HepG2 (cell line): Measurements from ENCODE around the gene USP14. TPM values are rescaled to one million over a fixed set of nuclear protein-coding genes. Genes with fewer than 3 reads are reported as not detected.

Experiments used
- CHD4 ChIP-seq: fragments of 200-600 bp; sonication (generic); IDR thresholded peaks from 2 replicates; pipeline ENCODE4 v1.7.0; 2017; ENCODE audit warnings: mild to moderate bottlenecking, low read length, borderline replicate concordance
- HCFC1 ChIP-seq: fragments of 150-350 bp; IDR thresholded peaks from 2 replicates; pipeline ENCODE4 v1.6.1; 2014; ENCODE audit warnings: low read depth, low read length
- HINFP ChIP-seq: sonication (generic); formaldehyde crosslinking; IDR thresholded peaks from 2 replicates; pipeline ENCODE4 v1.4.0; 2020; ENCODE audit warnings: low read depth, mild to moderate bottlenecking, missing genetic modification reagents
- HMGA1 ChIP-seq: sonication (generic); formaldehyde crosslinking; conservative IDR thresholded peaks from 2 replicates; pipeline ENCODE4 v1.4.0; 2020; ENCODE audit warnings: missing genetic modification reagents
- HNRNPH1 ChIP-seq: fragments of 200-400 bp; formaldehyde crosslinking; optimal IDR thresholded peaks from 2 replicates; pipeline ENCODE3; 2017; ENCODE audit warnings: mild to moderate bottlenecking, low read depth, low read length
- KLF11 ChIP-seq: IDR thresholded peaks from 2 replicates; pipeline ENCODE4 v1.6.1; 2016; ENCODE audit warnings: missing compliant biosample characterization
- MYC ChIP-seq: sonication (generic); formaldehyde crosslinking; IDR thresholded peaks from 2 replicates; pipeline ENCODE4 v1.9.0; 2021; ENCODE audit warnings: missing genetic modification reagents, borderline replicate concordance
- PAX8 ChIP-seq: sonication (generic); formaldehyde crosslinking; IDR thresholded peaks from 2 replicates; pipeline ENCODE4 v1.8.0; 2022; ENCODE audit warnings: mild to moderate bottlenecking, missing genetic modification reagents, borderline replicate concordance
- RBFOX2 ChIP-seq: fragments of 200-400 bp; formaldehyde crosslinking; IDR thresholded peaks from 2 replicates; pipeline ENCODE4 v1.6.1; 2017; ENCODE audit warnings: low read depth, mild to moderate bottlenecking, low read length
- SOX5 ChIP-seq: IDR thresholded peaks from 2 replicates; pipeline ENCODE4 v1.6.1; 2016; ENCODE audit warnings: borderline replicate concordance
- TCF7L2 ChIP-seq: IDR thresholded peaks from 2 replicates; pipeline ENCODE4 v1.6.1; 2011; ENCODE audit warnings: mild to moderate bottlenecking, low read depth, low read length, moderate library complexity
- TEF ChIP-seq: sonication (generic); formaldehyde crosslinking; IDR thresholded peaks from 2 replicates; pipeline ENCODE4 v1.5.0; 2020; ENCODE audit warnings: missing genetic modification reagents
- TOE1 ChIP-seq: sonication (generic); formaldehyde crosslinking; IDR thresholded peaks from 2 replicates; pipeline ENCODE4 v1.4.0; 2020; ENCODE audit warnings: mild to moderate bottlenecking, missing genetic modification reagents
- TSC22D2 ChIP-seq: sonication (generic); formaldehyde crosslinking; IDR thresholded peaks from 2 replicates; pipeline ENCODE4 v1.5.1; 2020; ENCODE audit warnings: missing genetic modification reagents, mild to moderate bottlenecking, borderline replicate concordance
- ZFP82 ChIP-seq: sonication (generic); formaldehyde crosslinking; IDR thresholded peaks from 2 replicates; pipeline ENCODE4 v1.5.1; 2020; ENCODE audit warnings: mild to moderate bottlenecking, missing genetic modification reagents, borderline replicate concordance
- ZKSCAN5 ChIP-seq: sonication (generic); formaldehyde crosslinking; IDR thresholded peaks from 2 replicates; pipeline ENCODE4 v1.5.1; 2020; ENCODE audit warnings: mild to moderate bottlenecking, missing genetic modification reagents
- ZNF235 ChIP-seq: sonication (generic); formaldehyde crosslinking; IDR thresholded peaks from 2 replicates; pipeline ENCODE4 v1.8.1; 2023; ENCODE audit warnings: mild to moderate bottlenecking, missing genetic modification reagents, borderline replicate concordance
- ZNF33A ChIP-seq: sonication (generic); formaldehyde crosslinking; IDR thresholded peaks from 2 replicates; pipeline ENCODE4 v1.5.1; 2020; ENCODE audit warnings: missing genetic modification reagents, mild to moderate bottlenecking, moderate library complexity, borderline replicate concordance
- ZNF562 ChIP-seq: sonication (generic); formaldehyde crosslinking; IDR thresholded peaks from 2 replicates; pipeline ENCODE4 v1.8.0; 2022; ENCODE audit warnings: missing genetic modification reagents, borderline replicate concordance
- ZNF598 ChIP-seq: sonication (generic); formaldehyde crosslinking; IDR thresholded peaks from 2 replicates; pipeline ENCODE4 v1.5.1; 2020; ENCODE audit warnings: mild to moderate bottlenecking, missing genetic modification reagents, borderline replicate concordance
- ZNF766 ChIP-seq: sonication (generic); formaldehyde crosslinking; IDR thresholded peaks from 2 replicates; pipeline ENCODE4 v1.5.0; 2020; ENCODE audit warnings: missing genetic modification reagents, borderline replicate concordance
- ZNF768 ChIP-seq: sonication (generic); formaldehyde crosslinking; IDR thresholded peaks from 2 replicates; pipeline ENCODE4 v1.4.0; 2020; ENCODE audit warnings: missing genetic modification reagents
- polyA plus RNA-seq, 8 experiments: library from polyadenylated mRNA; depleted of rRNA in 3 of 8; stranded (reverse) in 7 of 8; unstranded in 1 of 8; fragments of >200 nt; fragmentation: Illumina TruSeq in 4 of 8; extraction: Trizol in 4 of 8; gene quantifications; 2 replicates each; pipeline versions ENCODE4 v1.2.1 to v1.2.3, GENCODE V29; 2011 to 2016; ENCODE audit warnings: low read depth in 4 of 8, missing spikeins in 1 of 8, mixed read lengths in 1 of 8; ENCODE audit not compliant: insufficient read depth in 1 of 8
- total RNA-seq, 5 experiments: library from RNA; depleted of rRNA; stranded (reverse); fragments of >200 nt; fragmentation: Illumina TruSeq; extraction: Trizol; gene quantifications; 2 replicates each; pipeline ENCODE4 v1.2.3, GENCODE V29; 2016; ENCODE audit warnings: low read depth in 1 of 5
- TF ChIP-seq, protein P1 (sequence below): sonication (generic); formaldehyde crosslinking; IDR thresholded peaks from 2 replicates; pipeline ENCODE4 v1.8.1; 2023; ENCODE audit warnings: mild to moderate bottlenecking, missing genetic modification reagents, borderline replicate concordance
- TF ChIP-seq, protein P2 (sequence below): sonication (generic); formaldehyde crosslinking; IDR thresholded peaks from 2 replicates; pipeline ENCODE4 v1.5.1; 2020; ENCODE audit warnings: missing genetic modification reagents, mild to moderate bottlenecking, borderline replicate concordance
- TF ChIP-seq, protein P3 (sequence below): sonication (generic); formaldehyde crosslinking; IDR thresholded peaks from 2 replicates; pipeline ENCODE4 v1.8.1; 2023; ENCODE audit warnings: mild to moderate bottlenecking, moderate library complexity, missing genetic modification reagents

USP14 gene
- total and polyA plus RNA-seq, 2 of the 13 experiments (the other 11 are each of a cell fraction or from before 2014, with no cell fraction given), result 14.7 to 16.6 TPM

GRCh38 chr18:111306-112014 is 46.9 kb upstream of the USP14 start (continued):
- TF ChIP-seq, protein P1, sequence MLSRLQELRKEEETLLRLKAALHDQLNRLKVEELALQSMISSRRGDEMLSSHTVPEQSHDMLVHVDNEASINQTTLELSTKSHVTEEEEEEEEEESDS (CRISPR knock-in tag), result no peak
- TF ChIP-seq HCFC1 (no peak), TOE1 (no peak; the same call in 1 of the 2 replicates), KLF11 (CRISPR knock-in tag) (peak; percentile 79; the same call in 1 of the 2 replicates), ZNF235 (0 out of 2 replicates have a peak, but pooled peaks have one; percentile 58), HNRNPH1 (no peak), MYC (CRISPR knock-in tag) (peak; percentile 46; the same call in 1 of the 2 replicates), ZNF768 (peak; percentile 66; the same call in 1 of the 2 replicates), TEF (peak; percentile 43; the same call in 1 of the 2 replicates), PAX8 (CRISPR knock-in tag) (no peak), ZNF598 (CRISPR knock-in tag) (no peak), RBFOX2 (peak; percentile 47; the same call in 1 of the 2 replicates), TSC22D2 (peak; percentile 58; the same call in 1 of the 2 replicates), HMGA1 (no peak), HINFP (0 out of 2 replicates have a peak, but pooled peaks have one; percentile 44), TCF7L2 (no peak), ZFP82 (CRISPR knock-in tag) (no peak), ZNF562 (CRISPR knock-in tag) (peak; percentile 67; the same call in 1 of the 2 replicates), SOX5 (CRISPR knock-in tag) (no peak), ZKSCAN5 (CRISPR knock-in tag) (no peak), ZNF33A (CRISPR knock-in tag) (no peak), CHD4 (no peak), ZNF766 (0 out of 2 replicates have a peak, but pooled peaks have one; percentile 84)
- TF ChIP-seq, protein P2, sequence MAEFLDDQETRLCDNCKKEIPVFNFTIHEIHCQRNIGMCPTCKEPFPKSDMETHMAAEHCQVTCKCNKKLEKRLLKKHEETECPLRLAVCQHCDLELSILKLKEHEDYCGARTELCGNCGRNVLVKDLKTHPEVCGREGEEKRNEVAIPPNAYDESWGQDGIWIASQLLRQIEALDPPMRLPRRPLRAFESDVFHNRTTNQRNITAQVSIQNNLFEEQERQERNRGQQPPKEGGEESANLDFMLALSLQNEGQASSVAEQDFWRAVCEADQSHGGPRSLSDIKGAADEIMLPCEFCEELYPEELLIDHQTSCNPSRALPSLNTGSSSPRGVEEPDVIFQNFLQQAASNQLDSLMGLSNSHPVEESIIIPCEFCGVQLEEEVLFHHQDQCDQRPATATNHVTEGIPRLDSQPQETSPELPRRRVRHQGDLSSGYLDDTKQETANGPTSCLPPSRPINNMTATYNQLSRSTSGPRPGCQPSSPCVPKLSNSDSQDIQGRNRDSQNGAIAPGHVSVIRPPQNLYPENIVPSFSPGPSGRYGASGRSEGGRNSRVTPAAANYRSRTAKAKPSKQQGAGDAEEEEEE, result no peak
- TF ChIP-seq, protein P3, sequence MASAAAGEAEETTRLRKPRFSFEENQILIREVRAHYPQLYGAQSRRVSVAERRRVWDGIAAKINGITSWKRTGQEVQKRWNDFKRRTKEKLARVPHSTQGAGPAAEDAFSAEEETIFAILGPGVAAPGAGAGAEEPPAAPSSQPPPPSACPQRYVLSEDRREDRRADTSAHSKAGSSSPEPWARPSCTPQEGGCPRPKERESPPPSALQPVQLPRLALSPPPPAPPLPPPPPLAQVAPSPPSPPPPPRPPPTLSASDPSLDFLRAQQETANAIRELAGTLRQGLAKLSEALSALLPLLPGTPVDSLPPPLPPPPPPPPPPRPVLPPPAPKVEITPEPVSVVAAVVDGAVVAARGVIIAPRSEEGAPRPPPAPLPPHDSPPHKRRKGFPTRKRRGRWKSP (CRISPR knock-in tag), result peak; percentile 68; the same call in 1 of the 2 replicates
